Endothelial cell (in vitro differentiated cells): ENCODE results near the gene CMTM8. TPM values are rescaled to one million over a fixed set of nuclear protein-coding genes. Genes with fewer than 3 reads are reported as not detected.

ENCODE experiments used
- DNase-seq: peaks from one replicate; pipeline ENCODE4 v3.0.0; 2021; ENCODE audit warnings: low spot score
- H3K27ac Mint-ChIP-seq: one replicate; pipeline ENCODE4 v1.8.0; 2021; ENCODE audit warnings: mixed read lengths, inconsistent platforms; ENCODE audit not compliant: unreplicated experiment
- H3K27me3 Mint-ChIP-seq: one replicate; pipeline ENCODE4 v1.8.0; 2021; ENCODE audit warnings: mild to moderate bottlenecking, moderate library complexity, mixed read lengths, inconsistent platforms; ENCODE audit not compliant: unreplicated experiment
- H3K36me3 Mint-ChIP-seq: one replicate; pipeline ENCODE4 v1.8.0; 2021; ENCODE audit warnings: mild to moderate bottlenecking, low read depth, mixed read lengths, inconsistent platforms; ENCODE audit not compliant: unreplicated experiment
- H3K4me1 Mint-ChIP-seq: one replicate; pipeline ENCODE4 v1.8.0; 2021; ENCODE audit warnings: mild to moderate bottlenecking, mixed read lengths, inconsistent platforms; ENCODE audit not compliant: unreplicated experiment
- H3K4me3 Mint-ChIP-seq: one replicate; pipeline ENCODE4 v1.8.0; 2021; ENCODE audit warnings: mild to moderate bottlenecking, mixed read lengths, inconsistent platforms; ENCODE audit not compliant: unreplicated experiment
- H3K9me3 Mint-ChIP-seq: one replicate; pipeline ENCODE4 v1.8.0; 2021; ENCODE audit warnings: mixed read lengths, inconsistent platforms; ENCODE audit not compliant: unreplicated experiment
- CTCF ChIP-seq: fragments of 200-600 bp; sonication (generic); IDR thresholded peaks from one replicate; pipeline ENCODE4 v1.5.0; 2021; ENCODE audit warnings: antibody characterized with exemption; ENCODE audit not compliant: unreplicated experiment
- total RNA-seq: library from RNA; stranded (reverse); fragmentation: NEBNext Ultra II Directional; extraction: Animal tissue kit (Norgen Biotek cat#: 25700); gene quantifications from one replicate; pipeline ENCODE4 v1.2.1, GENCODE V29; 2021; ENCODE audit not compliant: unreplicated experiment

The CMTM8 gene
- total RNA-seq, 1 donor from 2014 or later: 16.2 TPM

- H3K27ac Mint-ChIP-seq: peak overlapping the region; percentile 86
- peaks cover 4% of the 10 kb centered on the region for H3K27me3 Mint-ChIP-seq
- no peak for TF ChIP-seq CTCF
- no peak overlapping the region for H3K4me3 Mint-ChIP-seq
- H3K9me3 Mint-ChIP-seq: no peaks in the 10 kb centered on the region
- H3K4me1 Mint-ChIP-seq: peaks cover 41% of the 10 kb centered on the region
- DNase-seq: peak; percentile 32
- no peaks in the 10 kb centered on the region for H3K36me3 Mint-ChIP-seq
These were observed 82.8 kb downstream of the CMTM8 start for GRCh38 chr3:32321095-32321790.

GRCh38 chr3:32322311-32322710 lies 83.8 kb downstream of the CMTM8 start:
- DNase-seq: no peak
- no peak overlapping the region for H3K4me3 Mint-ChIP-seq
- TF ChIP-seq CTCF: no peak
- H3K9me3 Mint-ChIP-seq: no peaks in the 10 kb centered on the region
- peaks cover 44% of the 10 kb centered on the region for H3K4me1 Mint-ChIP-seq
- no peaks in the 10 kb centered on the region for H3K36me3 Mint-ChIP-seq
- H3K27me3 Mint-ChIP-seq: peaks cover 4% of the 10 kb centered on the region
- peak overlapping the region; percentile 59 for H3K27ac Mint-ChIP-seq

GRCh38 chr3:32323604-32324003 lies 85.1 kb downstream of the CMTM8 start:
- no peak for TF ChIP-seq CTCF
- Mint-ChIP-seq H3K27me3 (peaks cover 4% of the 10 kb centered on the region), H3K4me3 (no peak overlapping the region), H3K9me3 (no peaks in the 10 kb centered on the region), H3K4me1 (peaks cover 44% of the 10 kb centered on the region), H3K36me3 (no peaks in the 10 kb centered on the region), H3K27ac (no peak overlapping the region)
- no peak for DNase-seq

GRCh38 chr3:32325201-32325600 lies 86.7 kb downstream of the CMTM8 start:
- no peaks in the 10 kb centered on the region for H3K36me3 Mint-ChIP-seq
- peaks cover 2% of the 10 kb centered on the region for H3K27me3 Mint-ChIP-seq
- H3K27ac Mint-ChIP-seq: no peak overlapping the region
- H3K4me1 Mint-ChIP-seq: peaks cover 37% of the 10 kb centered on the region
- no peak for DNase-seq
- H3K4me3 Mint-ChIP-seq: no peak overlapping the region
- TF ChIP-seq CTCF: no peak
- H3K9me3 Mint-ChIP-seq: no peaks in the 10 kb centered on the region

GRCh38 chr3:32325927-32326326 lies 87.4 kb downstream of the CMTM8 start:
- no peak for TF ChIP-seq CTCF
- H3K27ac Mint-ChIP-seq: no peak overlapping the region
- H3K27me3 Mint-ChIP-seq: peaks cover 2% of the 10 kb centered on the region
- H3K4me3 Mint-ChIP-seq: no peak overlapping the region
- DNase-seq: no peak
- H3K36me3 Mint-ChIP-seq: no peaks in the 10 kb centered on the region
- H3K4me1 Mint-ChIP-seq: peaks cover 31% of the 10 kb centered on the region
- no peaks in the 10 kb centered on the region for H3K9me3 Mint-ChIP-seq
